ENCODE measurements around the gene NUP153. TPM values are rescaled to one million over a fixed set of nuclear protein-coding genes. Genes with fewer than 3 reads are reported as not detected.

Gene NUP153
- total RNA-seq, 1 donor from 2014 or later = 68.7 TPM

DNA sequence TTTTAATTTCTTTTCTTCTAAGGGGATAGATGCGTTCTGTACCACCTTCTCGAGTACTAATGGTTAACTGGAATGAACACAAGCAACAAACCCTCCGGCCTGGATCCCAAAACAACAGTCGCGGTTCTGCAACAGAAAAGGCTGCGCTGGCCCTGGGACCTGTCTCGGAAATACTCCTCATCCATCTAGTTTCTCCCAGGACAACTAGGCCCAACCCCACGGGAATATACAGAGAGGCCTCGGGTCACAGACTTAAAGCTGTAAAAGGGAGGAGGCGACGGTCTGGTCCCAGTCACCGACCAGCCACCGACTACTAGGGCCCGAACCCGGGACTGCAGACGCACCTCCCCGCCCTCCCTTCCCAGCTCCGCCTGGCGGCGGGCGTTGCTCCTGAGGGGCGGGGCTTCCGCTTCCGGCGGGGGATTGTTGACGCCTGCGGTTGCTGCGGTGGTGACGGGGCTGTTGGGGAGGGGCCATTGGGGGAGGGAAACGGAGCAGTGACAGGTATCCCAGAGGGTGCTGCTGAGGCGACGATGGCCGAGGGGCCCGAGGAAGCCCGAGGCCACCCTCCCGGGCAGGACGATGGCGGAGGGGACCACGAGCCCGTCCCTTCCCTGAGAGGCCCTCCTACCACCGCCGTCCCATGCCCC lies 106.7 kb downstream of the NUP153 start, which contains the start of gene FAM8A1:
TSS of gene FAM8A1 (plus strand) at position 426 of the 650 bp plus-strand sequence. CDS start at position 534, 108 bp downstream.
- Mint-ChIP-seq H3K27me3 (ENCODE audit: insufficient read depth, low read depth) (no peaks in the 10 kb centered on the region), H3K27ac (peak within 1 kb of the TSS; percentile 91), H3K36me3 (peaks cover 11% of the 10 kb centered on the region), H3K4me3 (peak within 1 kb of the TSS; percentile 94), H3K4me1 (peaks cover 21% of the 10 kb centered on the region), H3K9me3 (no peaks in the 10 kb centered on the region)
- TF ChIP-seq, protein P1, sequence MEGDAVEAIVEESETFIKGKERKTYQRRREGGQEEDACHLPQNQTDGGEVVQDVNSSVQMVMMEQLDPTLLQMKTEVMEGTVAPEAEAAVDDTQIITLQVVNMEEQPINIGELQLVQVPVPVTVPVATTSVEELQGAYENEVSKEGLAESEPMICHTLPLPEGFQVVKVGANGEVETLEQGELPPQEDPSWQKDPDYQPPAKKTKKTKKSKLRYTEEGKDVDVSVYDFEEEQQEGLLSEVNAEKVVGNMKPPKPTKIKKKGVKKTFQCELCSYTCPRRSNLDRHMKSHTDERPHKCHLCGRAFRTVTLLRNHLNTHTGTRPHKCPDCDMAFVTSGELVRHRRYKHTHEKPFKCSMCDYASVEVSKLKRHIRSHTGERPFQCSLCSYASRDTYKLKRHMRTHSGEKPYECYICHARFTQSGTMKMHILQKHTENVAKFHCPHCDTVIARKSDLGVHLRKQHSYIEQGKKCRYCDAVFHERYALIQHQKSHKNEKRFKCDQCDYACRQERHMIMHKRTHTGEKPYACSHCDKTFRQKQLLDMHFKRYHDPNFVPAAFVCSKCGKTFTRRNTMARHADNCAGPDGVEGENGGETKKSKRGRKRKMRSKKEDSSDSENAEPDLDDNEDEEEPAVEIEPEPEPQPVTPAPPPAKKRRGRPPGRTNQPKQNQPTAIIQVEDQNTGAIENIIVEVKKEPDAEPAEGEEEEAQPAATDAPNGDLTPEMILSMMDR (IDR thresholded peaks at IDR 0.05) = peak; percentile 56
- TF ChIP-seq EZH2phosphoT487 (IDR thresholded peaks at IDR 0.05) (peak; percentile 2), EZH2 (IDR thresholded peaks at IDR 0.05) (no peak)
- Histone ChIP-seq H3K9me3 (ENCODE audit: low read depth) (no peaks in the 10 kb centered on the region), H2AFZ (replicated peaks) (peak within 1 kb of the TSS; percentile 88), H3K9ac (peak within 1 kb of the TSS; percentile 43), H3K79me2 (ENCODE audit: low read depth) (peaks cover 11% of the 10 kb centered on the region), H3K27ac (peak within 1 kb of the TSS; percentile 1), H4K20me1 (ENCODE audit: low read depth) (peaks cover 4% of the 10 kb centered on the region), H3K4me3 (peak within 1 kb of the TSS; percentile 72), H3K4me1 (peaks cover 10% of the 10 kb centered on the region), H3F3A (ENCODE audit: low read depth) (peaks cover 19% of the 10 kb centered on the region), H3K36me3 (no peaks in the 10 kb centered on the region), H3K4me2 (peak within 1 kb of the TSS; percentile 91), H3K27me3 (no peaks in the 10 kb centered on the region)
- DNase-seq (ENCODE audit: low spot score) = peak; percentile 96

- Histone ChIP-seq H3K27me3 (no peaks in the 10 kb centered on the region), H3K79me2 (ENCODE audit: low read depth) (no peaks in the 10 kb centered on the region), H3K27ac (no peak overlapping the region), H3F3A (ENCODE audit: low read depth) (peaks cover 15% of the 10 kb centered on the region), H3K9me3 (ENCODE audit: low read depth) (no peaks in the 10 kb centered on the region), H4K20me1 (ENCODE audit: low read depth) (peaks cover under 1% of the 10 kb centered on the region), H3K9ac (no peak overlapping the region), H3K4me2 (no peak overlapping the region), H3K36me3 (no peaks in the 10 kb centered on the region), H3K4me3 (no peak overlapping the region), H3K4me1 (no peaks in the 10 kb centered on the region), H2AFZ (replicated peaks) (no peak overlapping the region)
- Mint-ChIP-seq H3K9me3 (no peaks in the 10 kb centered on the region), H3K27ac (no peak overlapping the region), H3K4me1 (peaks cover 7% of the 10 kb centered on the region), H3K4me3 (no peak overlapping the region), H3K27me3 (ENCODE audit: insufficient read depth, low read depth) (no peaks in the 10 kb centered on the region), H3K36me3 (no peaks in the 10 kb centered on the region)
- DNase-seq (ENCODE audit: low spot score) = no peak
- TF ChIP-seq EZH2 (IDR thresholded peaks at IDR 0.05) = no peak
- no peak for TF ChIP-seq EZH2phosphoT487 (IDR thresholded peaks at IDR 0.05)
- TF ChIP-seq, protein P1 (IDR thresholded peaks at IDR 0.05) = no peak
Observed at GRCh38 chr6:17596085-17596484, 110.6 kb downstream of the NUP153 start.

- Mint-ChIP-seq H3K4me1 (no peaks in the 10 kb centered on the region), H3K36me3 (no peaks in the 10 kb centered on the region)
- no peak for TF ChIP-seq EZH2phosphoT487 (IDR thresholded peaks at IDR 0.05)
- TF ChIP-seq EZH2 (IDR thresholded peaks at IDR 0.05) = no peak
- TF ChIP-seq, protein P1 (IDR thresholded peaks at IDR 0.05) = no peak
Observed at GRCh38 chr6:17593246-17593645, 113.5 kb downstream of the NUP153 start.

More at GRCh38 chr6:17593246-17593645, 113.5 kb downstream of the NUP153 start:
- no peak overlapping the region for H3K9ac ChIP-seq
- Mint-ChIP-seq H3K9me3 (no peaks in the 10 kb centered on the region), H3K27me3 (ENCODE audit: insufficient read depth, low read depth) (peaks cover 2% of the 10 kb centered on the region), H3K27ac (no peak overlapping the region), H3K4me3 (no peak overlapping the region)
- H3K4me1 ChIP-seq = no peaks in the 10 kb centered on the region
- H3K4me3 ChIP-seq = no peak overlapping the region
- H3K9me3 ChIP-seq (ENCODE audit: low read depth) = no peaks in the 10 kb centered on the region
- H3K36me3 ChIP-seq = no peaks in the 10 kb centered on the region
- no peak overlapping the region for H3K27ac ChIP-seq
- no peaks in the 10 kb centered on the region for H3F3A ChIP-seq (ENCODE audit: low read depth)
- no peak overlapping the region for H3K4me2 ChIP-seq
- no peaks in the 10 kb centered on the region for H3K27me3 ChIP-seq
- no peaks in the 10 kb centered on the region for H4K20me1 ChIP-seq (ENCODE audit: low read depth)
- H2AFZ ChIP-seq (replicated peaks) = no peak overlapping the region
- no peak for DNase-seq (ENCODE audit: low spot score)
- no peaks in the 10 kb centered on the region for H3K79me2 ChIP-seq (ENCODE audit: low read depth)

Measured in neural progenitor cell (in vitro differentiated cells).